Endothelial cell (in vitro differentiated cells): ENCODE measurements around the gene KL. TPM values are rescaled to one million over a fixed set of nuclear protein-coding genes. Genes with fewer than 3 reads are reported as not detected.
A peak's percentile ranks its signal among the peaks of the same experiment; 100 is the strongest.

Experiments
- DNase-seq: peaks from one replicate; pipeline ENCODE4 v3.0.0; 2021; ENCODE audit warnings: low spot score
- H3K27ac Mint-ChIP-seq: one replicate; pipeline ENCODE4 v1.8.0; 2021; ENCODE audit warnings: mixed read lengths, inconsistent platforms; ENCODE audit not compliant: unreplicated experiment
- H3K27me3 Mint-ChIP-seq: one replicate; pipeline ENCODE4 v1.8.0; 2021; ENCODE audit warnings: mild to moderate bottlenecking, moderate library complexity, mixed read lengths, inconsistent platforms; ENCODE audit not compliant: unreplicated experiment
- H3K36me3 Mint-ChIP-seq: one replicate; pipeline ENCODE4 v1.8.0; 2021; ENCODE audit warnings: mild to moderate bottlenecking, low read depth, mixed read lengths, inconsistent platforms; ENCODE audit not compliant: unreplicated experiment
- H3K4me1 Mint-ChIP-seq: one replicate; pipeline ENCODE4 v1.8.0; 2021; ENCODE audit warnings: mild to moderate bottlenecking, mixed read lengths, inconsistent platforms; ENCODE audit not compliant: unreplicated experiment
- H3K4me3 Mint-ChIP-seq: one replicate; pipeline ENCODE4 v1.8.0; 2021; ENCODE audit warnings: mild to moderate bottlenecking, mixed read lengths, inconsistent platforms; ENCODE audit not compliant: unreplicated experiment
- H3K9me3 Mint-ChIP-seq: one replicate; pipeline ENCODE4 v1.8.0; 2021; ENCODE audit warnings: mixed read lengths, inconsistent platforms; ENCODE audit not compliant: unreplicated experiment
- CTCF ChIP-seq: fragments of 200-600 bp; sonication (generic); IDR thresholded peaks from one replicate; pipeline ENCODE4 v1.5.0; 2021; ENCODE audit warnings: antibody characterized with exemption; ENCODE audit not compliant: unreplicated experiment
- total RNA-seq: library from RNA; stranded (reverse); fragmentation: NEBNext Ultra II Directional; extraction: Animal tissue kit (Norgen Biotek cat#: 25700); gene quantifications from one replicate; pipeline ENCODE4 v1.2.1, GENCODE V29; 2021; ENCODE audit not compliant: unreplicated experiment

KL gene
- total RNA-seq, 1 donor from 2014 or later = 29.6 TPM

- no peak for TF ChIP-seq CTCF
- peaks cover 36% of the 10 kb centered on the region for H3K36me3 Mint-ChIP-seq
- H3K27ac Mint-ChIP-seq = no peak overlapping the region
- H3K4me1 Mint-ChIP-seq = peaks cover 14% of the 10 kb centered on the region
- H3K4me3 Mint-ChIP-seq = no peak overlapping the region
- no peak for DNase-seq
- no peaks in the 10 kb centered on the region for H3K9me3 Mint-ChIP-seq
- peaks cover 2% of the 10 kb centered on the region for H3K27me3 Mint-ChIP-seq
These were observed 44.6 kb downstream of the KL start for GRCh38 chr13:33060815-33061214.

DNA sequence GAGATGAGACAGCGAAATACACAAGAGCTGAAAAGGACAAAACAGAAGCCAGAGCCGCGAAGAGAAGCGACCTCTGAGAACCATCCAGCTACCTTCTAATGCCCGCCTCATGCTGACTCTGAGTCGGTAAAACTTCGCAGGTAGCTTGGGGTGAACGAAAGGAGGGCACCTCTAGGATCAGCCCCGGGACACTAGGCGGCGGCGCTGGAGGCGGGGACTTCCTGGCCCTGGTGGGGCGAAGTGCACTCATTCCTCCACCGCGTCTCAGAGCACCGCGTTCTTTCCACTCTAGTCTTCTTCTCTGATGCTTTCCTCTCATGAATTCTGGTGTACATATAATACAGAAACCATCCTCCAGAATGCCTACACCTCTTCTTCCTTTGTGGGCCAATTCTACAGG, 50.1 kb downstream of the KL start:
- no peaks in the 10 kb centered on the region for H3K9me3 Mint-ChIP-seq
- no peak for DNase-seq

DNA sequence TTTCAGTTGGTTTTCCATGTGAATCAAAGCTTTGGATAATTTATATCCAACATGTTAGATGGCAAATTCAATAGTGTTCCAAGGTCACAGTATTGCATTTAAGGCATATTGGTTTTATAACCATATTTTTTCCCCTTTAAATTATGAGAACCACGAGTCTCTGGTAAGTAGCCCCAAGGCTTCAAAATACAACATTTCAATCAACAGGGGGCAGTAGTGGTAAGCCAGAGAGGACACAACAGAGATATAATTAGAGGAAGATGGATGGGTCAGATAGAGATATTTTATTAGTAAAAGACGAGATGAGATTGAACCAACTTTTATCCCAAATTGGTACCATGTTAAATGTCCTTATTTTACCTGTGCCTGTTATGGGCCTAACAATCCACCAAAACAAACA, 53.1 kb downstream of the KL start:
- Mint-ChIP-seq H3K27ac (no peak overlapping the region), H3K27me3 (no peaks in the 10 kb centered on the region), H3K9me3 (no peaks in the 10 kb centered on the region), H3K4me3 (no peak overlapping the region), H3K4me1 (no peaks in the 10 kb centered on the region), H3K36me3 (peaks cover 7% of the 10 kb centered on the region)
- DNase-seq = no peak
- TF ChIP-seq CTCF = peak; percentile 32

More for the DNA sequence above, 50.1 kb downstream of the KL start:
- Mint-ChIP-seq H3K27ac (no peak overlapping the region), H3K4me3 (no peak overlapping the region), H3K4me1 (no peaks in the 10 kb centered on the region), H3K27me3 (no peaks in the 10 kb centered on the region), H3K36me3 (peaks cover 26% of the 10 kb centered on the region)
- no peak for TF ChIP-seq CTCF

DNA sequence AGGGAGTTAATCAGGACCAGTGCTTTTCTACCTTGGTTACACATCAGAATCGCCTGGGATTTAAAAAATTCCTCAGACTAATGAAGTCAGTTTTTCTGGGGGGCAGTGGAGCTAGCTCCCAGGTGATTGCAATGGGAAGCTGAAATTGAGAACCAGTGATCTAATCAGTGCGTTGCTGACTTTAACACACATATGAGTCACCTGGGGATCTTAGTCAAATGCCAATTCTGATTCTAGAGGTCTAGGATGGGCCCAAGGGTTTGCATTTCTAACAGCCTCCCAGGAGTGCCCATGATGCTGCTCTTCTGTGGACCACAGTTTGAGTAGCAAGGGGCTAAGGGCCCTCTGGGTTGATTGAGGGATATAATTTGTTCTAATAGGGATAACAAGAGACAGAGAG, 54.5 kb downstream of the KL start:
- Mint-ChIP-seq H3K36me3 (peaks cover 7% of the 10 kb centered on the region), H3K27ac (no peak overlapping the region), H3K4me3 (no peak overlapping the region), H3K4me1 (no peaks in the 10 kb centered on the region), H3K9me3 (no peaks in the 10 kb centered on the region), H3K27me3 (no peaks in the 10 kb centered on the region)
- no peak for DNase-seq
- no peak for TF ChIP-seq CTCF

DNA sequence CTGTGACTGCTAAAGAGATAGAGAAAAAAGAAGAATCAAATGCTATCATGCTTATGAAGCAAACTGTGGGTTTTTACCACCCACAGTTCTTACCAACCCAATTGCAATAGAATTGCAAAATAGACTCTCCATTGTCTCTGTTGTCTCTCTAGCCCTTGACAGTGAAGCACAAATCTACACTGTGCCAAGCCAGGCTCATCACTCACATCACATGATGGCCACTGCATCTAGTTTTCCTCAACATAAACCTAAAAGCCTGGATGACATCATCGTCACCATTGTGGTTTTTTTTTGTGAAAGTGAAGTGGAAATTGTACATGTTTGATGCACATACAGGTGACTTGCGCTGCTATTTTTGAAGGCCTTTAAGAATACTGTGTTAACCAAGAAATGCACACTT, 56.1 kb downstream of the KL start:
- DNase-seq = no peak
- no peaks in the 10 kb centered on the region for H3K4me1 Mint-ChIP-seq
- no peaks in the 10 kb centered on the region for H3K9me3 Mint-ChIP-seq
- H3K27ac Mint-ChIP-seq = no peak overlapping the region
- peaks cover 1% of the 10 kb centered on the region for H3K27me3 Mint-ChIP-seq
- no peak for TF ChIP-seq CTCF
- H3K4me3 Mint-ChIP-seq = no peak overlapping the region
- no peaks in the 10 kb centered on the region for H3K36me3 Mint-ChIP-seq
